ENCODE data around the gene CLMN.
"Not testable (repeated sequence)": the region's sequence is repeated elsewhere in the genome, so short reads cannot be mapped to it uniquely, and the experiment has no call there.

- not testable (repeated sequence) for TF ChIP-seq CTCF, POLR2A (IDR thresholded peaks at IDR 0.05)
These were observed 35.9 kb downstream of the CLMN start for GRCh38 chr14:95283802-95284201.
